NOMO-1 treated with DMSO at 0.1 percent for 48 hours (cell line): ENCODE data around the gene BEND6.
"Not testable (repeated sequence)": the region's sequence is repeated elsewhere in the genome, so short reads cannot be mapped to it uniquely, and the experiment has no call there.

ENCODE experiments used
- DNase-seq: peaks from one replicate; lab custom pipeline; 2025; ENCODE audit not compliant: unreplicated experiment; lab: John Stamatoyannopoulos, UW

Gene BEND6

DNA sequence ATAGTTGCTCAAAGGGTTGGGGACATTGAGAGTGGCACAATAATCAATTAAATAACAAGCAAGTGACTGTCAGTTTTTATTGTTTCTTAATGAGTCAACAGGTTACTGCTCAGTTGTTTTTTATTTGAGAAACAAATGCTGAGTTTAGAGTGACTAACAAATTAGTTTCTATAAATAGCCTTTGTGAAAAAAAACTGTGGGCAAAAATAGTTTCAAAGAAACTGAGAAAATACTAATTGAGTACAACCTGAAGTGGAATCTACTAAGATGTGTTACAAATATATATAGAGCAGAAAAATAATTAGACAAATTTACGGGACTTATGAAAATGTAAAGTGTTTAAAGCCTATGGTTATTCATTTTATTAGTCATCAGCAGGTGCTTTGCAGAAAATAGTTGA, 22.3 kb downstream of the BEND6 start:
- DNase-seq, result no peak

- no peak for DNase-seq
Measured at GRCh38 chr6:56978530-56978929, 23.6 kb downstream of the BEND6 start.

GRCh38 chr6:56984361-56984760, 29.5 kb downstream of the BEND6 start:
- DNase-seq, result peak; percentile 93

DNA sequence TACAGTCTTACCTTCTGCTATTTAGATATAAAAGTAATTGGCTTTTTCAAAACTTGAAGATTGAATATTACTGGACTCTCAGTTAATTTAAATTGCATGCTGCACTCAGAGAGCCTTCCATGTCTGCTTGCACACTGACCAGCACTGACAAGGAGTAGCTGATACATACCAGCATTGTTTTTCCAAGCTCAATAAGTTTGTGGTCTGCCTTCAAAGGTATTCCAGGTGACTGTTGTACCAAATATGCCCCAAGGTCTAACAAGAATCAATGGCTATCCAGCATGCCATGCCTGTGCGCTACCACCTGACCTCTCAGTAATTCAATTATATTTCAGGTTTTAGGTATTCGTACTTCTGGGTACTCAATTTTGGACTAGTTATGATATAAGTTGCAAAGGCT, 30.0 kb downstream of the BEND6 start:
- no peak for DNase-seq

DNA sequence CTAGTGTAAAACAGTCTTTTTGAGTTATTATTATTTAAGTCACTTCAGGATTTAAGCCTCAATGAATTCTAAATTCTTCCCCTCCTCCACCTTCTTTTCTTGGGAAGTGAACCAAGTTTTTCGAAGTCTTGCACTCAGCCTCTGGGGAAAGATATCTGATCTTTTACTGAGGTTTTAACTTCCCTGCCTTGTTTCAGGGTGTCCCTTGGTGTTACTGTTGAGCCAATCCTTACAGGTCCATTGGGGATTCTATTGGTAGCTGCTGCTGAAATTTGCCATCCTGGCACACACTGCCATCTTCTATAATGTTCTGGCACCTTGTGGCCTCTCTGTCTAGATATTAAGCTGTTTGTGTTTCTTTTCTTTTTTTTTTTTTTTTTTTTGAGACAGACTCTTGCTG, 31.7 kb downstream of the BEND6 start:
- DNase-seq, result no peak

DNA sequence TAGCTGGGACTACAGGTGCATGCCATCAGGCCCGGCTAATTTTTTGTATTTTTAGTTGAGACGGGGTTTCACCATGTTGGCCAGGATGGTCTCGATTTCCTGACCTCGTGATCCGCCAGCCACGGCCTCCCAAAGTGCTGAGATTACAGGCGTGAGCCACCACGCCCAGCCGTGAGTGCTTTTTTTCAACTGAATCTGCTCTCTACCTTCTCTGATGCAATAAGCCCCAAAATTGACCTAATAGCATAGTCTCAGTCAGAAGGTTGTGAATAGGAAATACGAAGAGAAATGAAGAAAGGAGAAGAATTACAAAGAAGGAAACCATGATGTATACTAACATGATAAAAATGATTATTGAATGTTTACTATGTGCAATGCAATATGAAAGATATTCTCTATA, 33.2 kb downstream of the BEND6 start:
- peak; percentile 6 for DNase-seq

GRCh38 chr6:56992036-56992435, 37.1 kb downstream of the BEND6 start:
- DNase-seq, result no peak

- no peak for DNase-seq
Measured at GRCh38 chr6:56992703-56993102, 37.8 kb downstream of the BEND6 start.

DNA sequence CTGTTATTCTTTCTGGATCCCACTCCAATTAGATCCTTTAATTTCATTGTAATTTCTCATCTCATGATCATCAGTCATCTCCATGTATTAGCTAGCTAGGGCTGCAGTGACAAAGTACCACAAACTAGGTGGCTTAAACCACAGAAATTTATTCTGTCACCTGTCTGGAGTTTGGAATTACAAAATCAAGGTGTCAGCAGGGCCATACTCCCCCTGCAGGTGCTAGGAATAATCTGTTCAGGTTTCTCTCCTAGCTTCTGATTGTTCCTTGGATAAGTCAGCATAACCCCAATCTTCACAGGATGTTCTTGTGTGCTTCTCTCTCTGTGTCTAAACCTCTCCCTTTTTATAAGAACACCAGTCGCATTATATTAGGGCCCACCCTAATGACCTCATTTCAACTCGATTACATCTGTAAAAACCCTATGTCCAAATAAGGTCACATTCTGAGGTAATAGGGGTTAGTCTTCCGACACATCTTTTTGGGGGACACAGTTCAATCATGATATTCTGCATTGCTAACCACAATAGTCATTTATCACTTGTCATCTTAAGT, 40.5 kb downstream of the BEND6 start:
- DNase-seq, result no peak

- DNase-seq, result no peak
Measured at GRCh38 chr6:56996401-56996800, 41.5 kb downstream of the BEND6 start.

DNA sequence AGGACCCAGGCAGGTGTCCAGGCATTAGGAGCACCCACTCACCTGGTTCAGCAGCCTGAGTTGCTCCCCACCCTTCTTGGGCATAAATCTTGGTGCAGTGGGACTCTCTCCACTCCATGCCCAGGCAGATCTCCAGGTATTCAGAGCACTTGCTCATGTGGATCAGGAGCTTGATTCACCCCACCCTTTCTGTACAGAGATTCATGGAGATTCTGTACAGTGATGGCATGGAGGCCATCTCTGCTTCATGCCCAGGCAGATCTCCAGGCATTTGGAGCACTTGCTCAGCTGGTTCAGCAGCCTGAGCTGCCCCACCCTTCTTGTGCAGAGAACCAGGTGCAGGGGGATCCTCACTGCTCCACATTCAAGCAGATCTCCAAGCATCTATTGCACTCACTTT, 44.1 kb downstream of the BEND6 start:
- no peak for DNase-seq

GRCh38 chr6:56999748-57000147, 44.8 kb downstream of the BEND6 start:
- not testable (repeated sequence) for DNase-seq

DNA sequence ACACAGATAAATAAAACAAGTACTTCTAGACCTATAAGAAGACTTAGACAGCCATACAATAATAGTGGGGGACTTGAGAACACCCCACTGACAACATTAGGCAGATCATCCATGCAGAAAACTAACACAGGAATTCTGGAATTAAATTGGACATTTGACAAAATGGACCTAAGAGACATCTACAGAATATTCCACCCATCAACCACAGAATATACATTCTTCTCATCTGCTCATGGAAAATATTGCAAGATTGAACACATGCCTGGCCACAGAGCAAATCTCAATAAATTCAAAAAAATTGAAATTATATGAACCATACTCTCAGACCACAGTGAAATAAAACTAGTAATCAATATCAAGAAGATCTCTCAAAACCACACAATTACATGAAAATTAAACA, 47.3 kb downstream of the BEND6 start:
- DNase-seq, result no peak

DNA sequence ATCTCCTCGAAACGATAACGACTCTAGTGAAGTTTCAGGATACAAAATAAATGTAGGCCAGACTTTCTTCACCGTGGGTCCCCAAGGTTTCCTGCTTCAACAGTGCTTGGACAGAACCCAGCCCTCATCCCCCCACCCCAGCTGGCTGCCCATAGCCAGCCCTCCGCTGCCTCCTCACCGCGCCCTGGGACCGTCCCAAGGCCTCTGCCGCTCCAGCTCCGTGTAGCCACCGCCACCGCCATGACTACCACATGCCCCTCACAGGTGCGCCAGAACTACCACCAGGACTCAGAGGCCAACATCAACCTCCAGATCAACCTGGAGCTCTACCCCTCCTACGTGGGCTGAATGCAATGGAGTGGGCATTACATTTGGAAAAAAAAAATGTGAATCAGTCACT, 49.4 kb downstream of the BEND6 start:
- no peak for DNase-seq

- DNase-seq, result no peak
Measured at GRCh38 chr6:57006101-57006500, 51.2 kb downstream of the BEND6 start.

DNA sequence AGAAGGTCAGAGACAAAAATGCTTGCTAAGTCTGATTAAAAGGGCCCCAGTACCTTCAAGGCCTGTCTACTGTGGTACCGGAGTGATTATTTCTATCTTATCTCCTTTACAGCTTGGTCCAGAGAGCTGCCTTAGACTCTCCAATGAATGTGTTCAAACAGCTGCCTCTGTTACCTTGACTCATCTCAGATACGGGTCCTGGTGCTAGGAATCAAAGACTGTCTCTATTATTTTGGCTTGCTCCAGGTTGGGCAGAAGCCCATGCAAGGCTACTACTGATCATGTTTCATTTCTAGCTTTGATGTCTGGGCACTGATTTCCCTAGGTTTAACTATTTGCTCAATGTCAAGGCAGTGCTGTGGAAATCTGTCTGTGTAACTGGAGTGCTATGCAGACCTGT, 53.2 kb downstream of the BEND6 start:
- not testable (repeated sequence) for DNase-seq

- no peak for DNase-seq
Measured at GRCh38 chr6:57013521-57013926, 58.6 kb downstream of the BEND6 start.

GRCh38 chr6:57017069-57017468, 62.2 kb downstream of the BEND6 start:
- no peak for DNase-seq

DNA sequence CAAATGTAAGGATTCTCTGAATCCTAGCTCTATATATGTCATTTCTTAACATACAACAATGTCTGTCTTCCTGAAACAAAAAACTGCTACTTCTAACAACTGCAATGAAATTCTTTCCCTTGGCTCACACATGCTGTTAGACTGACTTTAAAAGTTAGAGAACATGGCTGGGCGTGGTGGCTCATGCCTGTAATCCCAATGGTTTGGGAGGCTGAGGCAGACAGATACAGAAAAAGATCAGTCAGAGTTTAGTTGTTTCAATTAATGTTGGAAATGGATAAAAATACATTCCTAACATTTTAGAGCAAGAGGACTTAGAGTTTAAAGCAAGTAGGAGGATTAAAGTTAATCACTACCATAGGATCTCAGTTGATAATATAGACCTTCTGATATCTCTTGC, 62.9 kb downstream of the BEND6 start:
- no peak for DNase-seq

DNA sequence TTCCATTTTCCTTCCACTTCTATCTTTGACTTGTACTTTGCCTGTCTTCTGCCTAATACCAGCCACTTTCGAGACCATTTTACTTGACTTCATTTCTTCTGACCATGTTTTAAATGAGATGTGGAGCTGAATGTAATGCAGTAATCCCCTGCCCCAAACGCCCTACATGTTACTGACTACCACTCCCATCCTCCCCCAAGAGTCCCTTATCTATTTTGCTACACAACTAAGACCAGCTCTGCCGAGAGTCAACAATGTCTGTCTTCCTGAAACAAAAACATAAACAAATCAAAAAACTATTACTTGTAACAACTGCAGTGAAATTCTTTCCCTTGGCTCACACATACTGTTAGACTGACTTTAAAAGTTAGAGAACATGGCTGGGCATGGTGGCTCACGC, 64.5 kb downstream of the BEND6 start:
- no peak for DNase-seq

GRCh38 chr6:57021086-57021720, 66.3 kb downstream of the BEND6 start:
- DNase-seq, result peak; percentile 47

GRCh38 chr6:57024321-57024720, 69.4 kb downstream of the BEND6 start:
- no peak for DNase-seq

- DNase-seq, result no peak
Measured at GRCh38 chr6:57024775-57025174, 69.9 kb downstream of the BEND6 start.
